H9 (cell line): ENCODE results near the gene PKP1. TPM values are rescaled to one million over a fixed set of nuclear protein-coding genes. Genes with fewer than 3 reads are reported as not detected.
A peak's percentile ranks its signal among the peaks of the same experiment; 100 is the strongest.

Experiments
- DNase-seq: peaks from one replicate; pipeline ENCODE4 v3.0.0-alpha.2; 2017
- H2AFZ ChIP-seq: one replicate; pipeline ENCODE4 v1.6.1; 2013; ENCODE audit warnings: mild to moderate bottlenecking, low read length, control low read depth, moderate library complexity
- H2AK5ac ChIP-seq: 2 replicates; pipeline ENCODE4 v1.6.1; 2013; ENCODE audit warnings: low read length, control low read depth, mixed read lengths; ENCODE audit not compliant: insufficient read length
- H2BK120ac ChIP-seq: one replicate; pipeline ENCODE4 v1.6.1; 2013; ENCODE audit warnings: low read depth, mild to moderate bottlenecking, low read length, control low read depth, inconsistent platforms; ENCODE audit not compliant: poor library complexity, severe bottlenecking
- H2BK12ac ChIP-seq: 2 replicates; pipeline ENCODE4 v1.6.1; 2013; ENCODE audit warnings: low read length, control low read depth, mixed read lengths, low read depth; ENCODE audit not compliant: insufficient read length
- H2BK15ac ChIP-seq: 2 replicates; pipeline ENCODE4 v1.6.1; 2013; ENCODE audit warnings: low read depth, low read length, control low read depth
- H2BK20ac ChIP-seq: one replicate; pipeline ENCODE4 v1.6.1; 2013; ENCODE audit warnings: low read depth, mild to moderate bottlenecking, low read length, control low read depth, inconsistent platforms; ENCODE audit not compliant: poor library complexity, severe bottlenecking
- H2BK5ac ChIP-seq: 2 replicates; pipeline ENCODE4 v1.6.1; 2013; ENCODE audit warnings: low read length, control low read depth, mixed read lengths; ENCODE audit not compliant: insufficient read length
- H3K14ac ChIP-seq: 2 replicates; pipeline ENCODE4 v1.6.1; 2013; ENCODE audit warnings: low read length, control low read depth; ENCODE audit not compliant: insufficient read depth
- H3K18ac ChIP-seq: 2 replicates; pipeline ENCODE4 v1.6.1; 2013; ENCODE audit warnings: low read depth, mild to moderate bottlenecking, mixed read lengths, low read length, control low read depth; ENCODE audit not compliant: insufficient read length
- H3K23ac ChIP-seq: 2 replicates; pipeline ENCODE4 v1.6.1; 2013; ENCODE audit warnings: low read length, control low read depth, mixed read lengths, low read depth; ENCODE audit not compliant: insufficient read length
- H3K23me2 ChIP-seq: 2 replicates; pipeline ENCODE4 v1.6.1; 2013; ENCODE audit warnings: low read depth, mild to moderate bottlenecking, mixed read lengths, low read length, control low read depth; ENCODE audit not compliant: insufficient read length, poor library complexity, severe bottlenecking
- H3K27ac ChIP-seq: 2 replicates; pipeline ENCODE4 v1.5.1; 2013; ENCODE audit warnings: low read length, control low read depth, mixed read lengths, low read depth; ENCODE audit not compliant: insufficient read length
- H3K27me3 ChIP-seq: 2 replicates; pipeline ENCODE4 v1.6.1; 2013; ENCODE audit warnings: low read length, control low read depth, inconsistent platforms; ENCODE audit not compliant: insufficient read depth
- H3K4ac ChIP-seq: 2 replicates; pipeline ENCODE4 v1.6.1; 2013; ENCODE audit warnings: low read depth, mild to moderate bottlenecking, control low read depth, inconsistent platforms, low read length, moderate library complexity
- H3K4me1 ChIP-seq: 2 replicates; pipeline ENCODE4 v1.6.1; 2013; ENCODE audit warnings: low read length, control low read depth, inconsistent platforms; ENCODE audit not compliant: insufficient read depth
- H3K4me2 ChIP-seq: 2 replicates; pipeline ENCODE4 v1.6.1; 2013; ENCODE audit warnings: low read length, control low read depth, mixed read lengths; ENCODE audit not compliant: insufficient read length, insufficient read depth
- H3K56ac ChIP-seq: 2 replicates; pipeline ENCODE4 v1.6.1; 2013; ENCODE audit warnings: low read depth, mild to moderate bottlenecking, mixed read lengths, low read length, control low read depth; ENCODE audit not compliant: insufficient read length
- H3K79me1 ChIP-seq: 2 replicates; pipeline ENCODE4 v1.6.1; 2013; ENCODE audit warnings: low read depth, mild to moderate bottlenecking, moderate library complexity, low read length, control low read depth, inconsistent platforms; ENCODE audit not compliant: insufficient read depth, poor library complexity, severe bottlenecking
- H3K79me2 ChIP-seq: 2 replicates; pipeline ENCODE4 v1.6.1; 2013; ENCODE audit warnings: low read length, control low read depth, inconsistent platforms; ENCODE audit not compliant: insufficient read depth
- H3K9ac ChIP-seq: 2 replicates; pipeline ENCODE4 v1.6.1; 2013; ENCODE audit warnings: low read length, control low read depth, mixed read lengths; ENCODE audit not compliant: insufficient read length; ENCODE audit errors: extremely low read depth
- H3K9me3 ChIP-seq: one replicate; pipeline ENCODE4 v1.6.1; 2013; ENCODE audit warnings: low read depth, low read length, inconsistent platforms; ENCODE audit not compliant: control insufficient read depth
- H3T11ph ChIP-seq: one replicate; pipeline ENCODE4 v1.6.1; 2013; ENCODE audit warnings: mild to moderate bottlenecking, low read length, control low read depth, inconsistent platforms
- H4K20me1 ChIP-seq: one replicate; pipeline ENCODE4 v1.6.1; 2013; ENCODE audit not compliant: control insufficient read depth, insufficient read length, insufficient read depth
- H4K5ac ChIP-seq: 2 replicates; pipeline ENCODE4 v1.6.1; 2013; ENCODE audit warnings: low read depth, mild to moderate bottlenecking, mixed read lengths, low read length, control low read depth; ENCODE audit not compliant: insufficient read length
- H4K8ac ChIP-seq: replicated peaks from 2 replicates; pipeline ENCODE4 v1.6.1; 2013; ENCODE audit warnings: low read length, control low read depth, mixed read lengths, low read depth; ENCODE audit not compliant: insufficient read length
- H4K91ac ChIP-seq: 2 replicates; pipeline ENCODE4 v1.6.1; 2013; ENCODE audit warnings: low read depth, mild to moderate bottlenecking, moderate library complexity, mixed read lengths, low read length, control low read depth; ENCODE audit not compliant: insufficient read length
- H3K27ac Mint-ChIP-seq, 3 experiments: 2 replicates in 2 of 3; 3 replicates in 1 of 3; pipeline ENCODE4 v1.8.0; 2020 to 2021; ENCODE audit warnings: mixed read lengths in 3 of 3, mild to moderate bottlenecking in 1 of 3, moderate library complexity in 1 of 3
- H3K27me3 Mint-ChIP-seq: 2 replicates; pipeline ENCODE4 v1.8.0; 2021; ENCODE audit warnings: low read depth, mild to moderate bottlenecking, moderate library complexity, mixed read lengths
- H3K36me3 Mint-ChIP-seq, 3 experiments: 2 replicates in 2 of 3; 3 replicates in 1 of 3; pipeline ENCODE4 v1.8.0; 2020 to 2021; ENCODE audit warnings: low read depth in 3 of 3, mixed read lengths in 3 of 3; ENCODE audit not compliant: insufficient read depth in 1 of 3
- H3K4me1 Mint-ChIP-seq, 2 experiments: 2 replicates each; pipeline ENCODE4 v1.8.0; 2020; ENCODE audit warnings: mixed read lengths in 2 of 2
- H3K4me3 Mint-ChIP-seq, 2 experiments: 2 replicates in 1 of 2; 3 replicates in 1 of 2; pipeline ENCODE4 v1.8.0; 2020 to 2021; ENCODE audit warnings: mild to moderate bottlenecking in 2 of 2, mixed read lengths in 2 of 2, moderate library complexity in 1 of 2
- H3K9me3 Mint-ChIP-seq, 2 experiments: 2 replicates in 1 of 2; 3 replicates in 1 of 2; pipeline ENCODE4 v1.8.0; 2020; ENCODE audit warnings: mild to moderate bottlenecking in 2 of 2, mixed read lengths in 2 of 2, moderate library complexity in 1 of 2
- WGBS: extraction: QIAGEN DNeasy Blood & Tissue Kit; methylation state at CpG from one replicate; pipeline ENCODE4 v1.1.7; 2013; ENCODE audit warnings: missing lambda C conversion rate, low lambda C conversion rate, mixed read lengths; ENCODE audit not compliant: insufficient read length; ENCODE audit errors: extremely low coverage; 5-methylcytosine and 5-hydroxymethylcytosine counted together
- total RNA-seq: library from RNA; stranded (reverse); gene quantifications from 2 replicates; pipeline ENCODE4 v1.2.1, GENCODE V29; 2021
- TF ChIP-seq, protein P1 (sequence below): fragments of 200-600 bp; sonication (generic); conservative IDR thresholded peaks from 3 replicates; pipeline ENCODE4 v1.8.0; 2021; ENCODE audit warnings: antibody characterized with exemption, mild to moderate bottlenecking

PKP1 gene
- total RNA-seq, 1 experiment from 2014 or later = 0.09 TPM

DNA sequence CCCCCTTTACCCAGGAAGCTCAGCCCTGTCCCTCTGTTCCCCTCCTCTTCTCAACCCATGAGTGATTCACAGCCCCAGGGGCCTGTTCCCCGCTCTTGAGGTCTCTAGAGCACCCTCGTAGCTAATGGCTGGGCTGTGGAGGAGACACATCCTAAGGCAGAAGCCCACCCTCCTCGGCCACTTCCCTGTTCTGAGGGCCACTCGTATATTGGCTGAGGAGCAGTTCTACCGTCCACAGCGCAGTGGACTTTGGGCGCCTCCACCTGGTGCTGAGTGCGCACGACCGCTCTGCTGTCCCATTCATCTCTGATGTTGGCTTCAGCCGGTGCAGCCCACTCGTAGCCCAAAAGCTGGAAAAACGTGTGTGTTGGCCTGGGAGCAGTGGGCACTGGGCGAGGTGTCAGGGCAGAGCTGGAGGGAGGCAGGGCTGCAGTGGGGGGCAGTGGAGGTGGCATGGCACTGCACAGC, 24.5 kb upstream of the PKP1 start:
- H3K27me3 ChIP-seq = no peaks in the 10 kb centered on the region
- no peaks in the 10 kb centered on the region for H3K79me2 ChIP-seq
- no peak overlapping the region for H3K14ac ChIP-seq
- H2BK15ac ChIP-seq = no peak overlapping the region
- no peak overlapping the region for H3K23ac ChIP-seq
- peaks cover 3 to 7% of the 10 kb centered on the region in 2 experiments; a peak in 3 of 4 replicates for H3K4me1 Mint-ChIP-seq
- H4K8ac ChIP-seq = no peak overlapping the region
- H3K27me3 Mint-ChIP-seq = peaks cover 23% of the 10 kb centered on the region
- no peak overlapping the region for H3K18ac ChIP-seq
- no peak overlapping the region for H3K27ac Mint-ChIP-seq
- no peak overlapping the region for H3K56ac ChIP-seq
- no peak overlapping the region for H4K5ac ChIP-seq
- no peak overlapping the region for H3T11ph ChIP-seq
- no peaks in the 10 kb centered on the region for H3K9me3 ChIP-seq
- no peaks in the 10 kb centered on the region for H3K4me1 ChIP-seq
- H2BK20ac ChIP-seq = no peak overlapping the region
- H2BK12ac ChIP-seq = no peak overlapping the region
- peaks cover 4% of the 10 kb centered on the region for H4K20me1 ChIP-seq
- TF ChIP-seq, protein P1, sequence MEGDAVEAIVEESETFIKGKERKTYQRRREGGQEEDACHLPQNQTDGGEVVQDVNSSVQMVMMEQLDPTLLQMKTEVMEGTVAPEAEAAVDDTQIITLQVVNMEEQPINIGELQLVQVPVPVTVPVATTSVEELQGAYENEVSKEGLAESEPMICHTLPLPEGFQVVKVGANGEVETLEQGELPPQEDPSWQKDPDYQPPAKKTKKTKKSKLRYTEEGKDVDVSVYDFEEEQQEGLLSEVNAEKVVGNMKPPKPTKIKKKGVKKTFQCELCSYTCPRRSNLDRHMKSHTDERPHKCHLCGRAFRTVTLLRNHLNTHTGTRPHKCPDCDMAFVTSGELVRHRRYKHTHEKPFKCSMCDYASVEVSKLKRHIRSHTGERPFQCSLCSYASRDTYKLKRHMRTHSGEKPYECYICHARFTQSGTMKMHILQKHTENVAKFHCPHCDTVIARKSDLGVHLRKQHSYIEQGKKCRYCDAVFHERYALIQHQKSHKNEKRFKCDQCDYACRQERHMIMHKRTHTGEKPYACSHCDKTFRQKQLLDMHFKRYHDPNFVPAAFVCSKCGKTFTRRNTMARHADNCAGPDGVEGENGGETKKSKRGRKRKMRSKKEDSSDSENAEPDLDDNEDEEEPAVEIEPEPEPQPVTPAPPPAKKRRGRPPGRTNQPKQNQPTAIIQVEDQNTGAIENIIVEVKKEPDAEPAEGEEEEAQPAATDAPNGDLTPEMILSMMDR = no peak
- H3K4me2 ChIP-seq = no peak overlapping the region
- no peak overlapping the region for H2BK5ac ChIP-seq
- no peak overlapping the region for H3K27ac ChIP-seq
- no peaks in the 10 kb centered on the region for H3K36me3 Mint-ChIP-seq
- no peak overlapping the region for H4K91ac ChIP-seq
- no peak for DNase-seq
- no peaks in the 10 kb centered on the region; a peak in 1 of 5 replicates for H3K9me3 Mint-ChIP-seq
- H2BK120ac ChIP-seq = no peak overlapping the region
- H3K4ac ChIP-seq = no peak overlapping the region
- WGBS = no CpG with 5 or more reads among the region's 14 CpGs
- H3K79me1 ChIP-seq = no peaks in the 10 kb centered on the region
- no peak overlapping the region for H2AK5ac ChIP-seq
- peaks cover 6% of the 10 kb centered on the region for H3K23me2 ChIP-seq
- H3K4me3 Mint-ChIP-seq = peak overlapping the region in 1 of 2 experiments; percentile 21; a peak in 1 of 5 replicates
- no peak overlapping the region for H2AFZ ChIP-seq
- no peak overlapping the region for H3K9ac ChIP-seq
